PC-9 (cell line): ENCODE measurements around the gene ITGA6. TPM values are rescaled to one million over a fixed set of nuclear protein-coding genes. Genes with fewer than 3 reads are reported as not detected.

Experiments used
- BruUV-seq: library from RNA; stranded (reverse); fragments of 400-500 nt; replicated peaks from 2 replicates; lab custom pipeline; 2021; lab: Mats Ljungman, UMichigan
- CTCF ChIA-PET: fragments of 300-600 bp; sonication (Branson Sonifier 250); formaldehyde crosslinking; loops from one replicate; lab custom pipeline; 2022; ENCODE audit warnings: antibody characterized with exemption; lab: Charles Lee
- POLR2A ChIA-PET: fragments of 300-600 bp; sonication (Branson Sonifier 250); formaldehyde crosslinking; loops from one replicate; lab custom pipeline; 2022; ENCODE audit warnings: antibody characterized with exemption; ENCODE audit not compliant: unreplicated experiment; lab: Charles Lee
- DNase-seq, 2 experiments: peaks; one replicate each; pipeline versions ENCODE4 v3.0.0 to v3.0.0-alpha.2; 2015 to 2022; ENCODE audit warnings: mixed read lengths in 1 of 2
- H2AFZ ChIP-seq: fragments of 200-600 bp; sonication (generic); 2 replicates; pipeline ENCODE4 v1.8.1; 2017; ENCODE audit warnings: antibody characterized with exemption
- H3F3A ChIP-seq: fragments of 200-600 bp; sonication (generic); 2 replicates; pipeline ENCODE4 v1.8.1; 2017; ENCODE audit warnings: antibody characterized with exemption, mild to moderate bottlenecking, low read depth; ENCODE audit not compliant: insufficient read depth
- H3K27ac ChIP-seq: fragments of 200-600 bp; sonication (generic); 2 replicates; pipeline ENCODE4 v1.6.1; 2016; ENCODE audit warnings: mixed run types
- H3K27me3 ChIP-seq: fragments of 200-600 bp; sonication (generic); 2 replicates; pipeline ENCODE4 v1.6.1; 2016; ENCODE audit warnings: low read depth, mixed run types; ENCODE audit not compliant: insufficient read depth
- H3K36me3 ChIP-seq: fragments of 200-600 bp; sonication (generic); 2 replicates; pipeline ENCODE4 v1.6.1; 2016; ENCODE audit warnings: low read depth, mixed run types
- H3K4me1 ChIP-seq: fragments of 200-600 bp; sonication (generic); replicated peaks from 2 replicates; pipeline ENCODE4 v1.6.1; 2016; ENCODE audit warnings: mixed run types; ENCODE audit not compliant: insufficient read depth
- H3K4me2 ChIP-seq: fragments of 200-600 bp; sonication (generic); 2 replicates; pipeline ENCODE4 v1.6.1; 2017; ENCODE audit warnings: mixed run types
- H3K4me3 ChIP-seq: fragments of 200-600 bp; sonication (generic); 2 replicates; pipeline ENCODE4 v1.6.1; 2016; ENCODE audit warnings: mixed run types
- H3K79me2 ChIP-seq: fragments of 200-600 bp; sonication (generic); 2 replicates; pipeline ENCODE4 v1.6.1; 2017; ENCODE audit warnings: low read depth, mixed run types
- H3K9me2 ChIP-seq: fragments of 200-600 bp; sonication (generic); 2 replicates; pipeline ENCODE4 v1.8.1; 2017; ENCODE audit warnings: mild to moderate bottlenecking; ENCODE audit not compliant: insufficient read depth
- H3K9me3 ChIP-seq: fragments of 200-600 bp; sonication (generic); 2 replicates; pipeline ENCODE4 v1.8.1; 2016; ENCODE audit warnings: low read depth; ENCODE audit not compliant: insufficient read depth
- H4K20me1 ChIP-seq: fragments of 200-600 bp; sonication (generic); 2 replicates; pipeline ENCODE4 v1.8.1; 2017; ENCODE audit not compliant: insufficient read depth
- CTCF ChIP-seq: fragments of 200-600 bp; sonication (generic); conservative IDR thresholded peaks from 2 replicates; pipeline ENCODE4 v1.6.1; 2017; ENCODE audit warnings: mixed run types, antibody characterized with exemption, mild to moderate bottlenecking, moderate library complexity
- EZH2 ChIP-seq: fragments of 200-600 bp; sonication (generic); IDR thresholded peaks from 2 replicates; pipeline ENCODE4 v1.8.0; 2017; ENCODE audit warnings: antibody characterized with exemption, low read depth
- intact Hi-C: fragments of 100-400 bp; cut with micrococcal nuclease; formaldehyde crosslinking; loops from one replicate; pipeline ENCODE4 v1.10.0; 2022; ENCODE audit not compliant: unreplicated experiment
- total RNA-seq: library from RNA; stranded (reverse); gene quantifications from 2 replicates; pipeline ENCODE4 v1.2.3, GENCODE V29; 2021

The ITGA6 gene
- total RNA-seq, 1 experiment from 2014 or later = 213 TPM

- Histone ChIP-seq H3K36me3 (0 out of 2 replicates have a peak, but pooled peaks cover 3% of the 10 kb centered on the region), H3K4me1 (peaks cover 82% of the 10 kb centered on the region), H3K4me2 (0 out of 2 replicates have a peak overlapping the region, but pooled peaks have one; percentile 2)
Measured at GRCh38 chr2:172449911-172450550, 22.6 kb downstream of the ITGA6 start.

GRCh38 chr2:172451923-172452322 is 24.5 kb downstream of the ITGA6 start:
- POLR2A ChIA-PET = interaction anchor here (0.7 kb wide), 1 partner anchor 10 kb away, joined by 3 read pairs; no protein-coding TSS in a partner anchor
- peaks cover 5% of the 10 kb centered on the region; the same call in 1 of the 2 replicates for H3K9me3 ChIP-seq
- no peaks in the 10 kb centered on the region for H3K27me3 ChIP-seq
- no peaks in the 10 kb centered on the region for H3K36me3 ChIP-seq
- peaks cover 87% of the 10 kb centered on the region for H3K4me1 ChIP-seq
- no peak overlapping the region for H3K4me2 ChIP-seq
- no peak overlapping the region for H2AFZ ChIP-seq
- CTCF ChIA-PET = interaction anchor here (1.6 kb wide), 1 partner anchor 10 kb away, joined by 3 read pairs; no protein-coding TSS in a partner anchor
- H3K9me2 ChIP-seq = no peaks in the 10 kb centered on the region
- BruUV-seq = no TSS peak
- no peak overlapping the region for H3K27ac ChIP-seq
- H3F3A ChIP-seq = peaks cover 61% of the 10 kb centered on the region; the same call in 1 of the 2 replicates
- peak in 1 of 2 experiments; percentile 47 for DNase-seq
- peaks cover 91% of the 10 kb centered on the region for H3K79me2 ChIP-seq
- intact Hi-C loops = no loop called here
- no peak overlapping the region for H3K4me3 ChIP-seq
- H4K20me1 ChIP-seq = no peaks in the 10 kb centered on the region
- no peak for TF ChIP-seq EZH2
- no peak for TF ChIP-seq CTCF

More at GRCh38 chr2:172449911-172450550, 22.6 kb downstream of the ITGA6 start:
- H3F3A ChIP-seq = peaks cover 51% of the 10 kb centered on the region
- H4K20me1 ChIP-seq = no peaks in the 10 kb centered on the region
- H3K9me3 ChIP-seq = peaks cover 5% of the 10 kb centered on the region; the same call in 1 of the 2 replicates
- no peak overlapping the region for H3K4me3 ChIP-seq
- POLR2A ChIA-PET = interaction anchor here (0.6 kb wide), 2 partner anchors 11 to 196 kb away, joined by 3 to 5 read pairs; no protein-coding TSS in a partner anchor
- no TSS peak for BruUV-seq
- intact Hi-C loops = loop anchor here (1.0 kb wide), 1 partner anchor 8 kb away; no protein-coding TSS in a partner anchor
- no peaks in the 10 kb centered on the region for H3K27me3 ChIP-seq
- no peak overlapping the region for H2AFZ ChIP-seq
- peak overlapping the region; percentile 19 for H3K27ac ChIP-seq
- peaks cover 91% of the 10 kb centered on the region for H3K79me2 ChIP-seq
- no peak for TF ChIP-seq CTCF
- no peak for TF ChIP-seq EZH2
- peak in 1 of 2 experiments; percentile 41 for DNase-seq
- CTCF ChIA-PET = interaction anchor here (0.6 to 0.7 kb wide), 3 partner anchors 8 to 221 kb away, joined by 3 to 4 read pairs (median 3); no protein-coding TSS in a partner anchor
- no peaks in the 10 kb centered on the region for H3K9me2 ChIP-seq

DNA sequence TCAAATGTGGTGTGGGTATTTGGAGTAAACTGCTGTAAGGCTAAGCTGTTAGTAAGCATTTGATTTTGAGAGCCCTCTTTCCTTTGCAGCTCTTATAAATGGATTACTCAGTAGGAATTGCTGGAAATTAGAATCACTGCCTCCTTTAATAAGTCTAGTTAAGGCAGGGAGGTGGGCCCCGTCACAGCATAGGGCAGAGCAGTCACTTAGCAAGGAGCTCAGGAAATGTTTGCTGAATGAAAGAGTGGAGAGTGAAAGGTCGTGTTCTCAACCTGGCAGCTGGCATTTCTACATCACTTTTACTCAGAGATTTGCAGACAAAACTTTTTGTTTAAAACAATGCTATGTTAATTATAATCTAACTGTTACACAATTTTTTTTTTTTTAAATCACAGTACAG is 25.5 kb downstream of the ITGA6 start:
- DNase-seq = no peak

More for the DNA sequence above, 25.5 kb downstream of the ITGA6 start:
- CTCF ChIA-PET = interaction anchor here (0.5 to 1.1 kb wide), 4 partner anchors 9 to 225 kb away, joined by 3 to 6 read pairs (median 5); no protein-coding TSS in a partner anchor
- intact Hi-C loops = no loop called here
- no TSS peak for BruUV-seq
- H3K27me3 ChIP-seq = no peaks in the 10 kb centered on the region
- peaks cover 83% of the 10 kb centered on the region for H3K4me1 ChIP-seq
- POLR2A ChIA-PET = interaction anchor here (0.6 kb wide), 1 partner anchor 26 kb away, joined by 9 read pairs; the partner anchor contains the start of gene ITGA6
- H3K4me2 ChIP-seq = no peak overlapping the region
- H4K20me1 ChIP-seq = no peaks in the 10 kb centered on the region
- H3K9me3 ChIP-seq = peaks cover 5% of the 10 kb centered on the region; the same call in 1 of the 2 replicates
- no peak overlapping the region for H3K27ac ChIP-seq
- H3K9me2 ChIP-seq = no peaks in the 10 kb centered on the region
- no peak for TF ChIP-seq CTCF
- no peak for TF ChIP-seq EZH2
- no peak overlapping the region for H2AFZ ChIP-seq
- no peaks in the 10 kb centered on the region for H3K36me3 ChIP-seq
- H3K79me2 ChIP-seq = peaks cover 89% of the 10 kb centered on the region
- no peak overlapping the region for H3K4me3 ChIP-seq
- H3F3A ChIP-seq = peaks cover 55% of the 10 kb centered on the region; the same call in 1 of the 2 replicates
